ENCODE measurements around the gene SMYD3.

SMYD3 gene

GRCh38 chr1:246265481-246265880 lies 241.6 kb downstream of the SMYD3 start:
- DNase-seq = no peak

DNA sequence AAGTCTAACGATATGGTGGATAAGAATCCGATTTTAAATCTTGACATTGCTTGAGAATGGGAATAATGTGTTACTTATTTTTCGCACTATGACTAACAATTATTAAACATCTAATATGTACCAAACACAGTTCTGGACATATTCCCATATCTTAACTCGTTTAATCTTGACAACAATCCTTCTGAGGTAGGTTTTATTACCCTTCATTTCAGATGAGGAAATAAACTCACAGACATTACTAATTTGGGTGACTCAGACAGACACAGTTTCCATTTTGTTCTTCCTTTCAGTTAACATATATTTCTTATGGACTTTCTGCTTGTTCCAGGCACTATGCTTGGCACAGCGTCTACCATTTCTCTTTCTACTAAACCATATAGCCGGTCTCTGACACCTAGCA lies 244.8 kb downstream of the SMYD3 start:
- no peak for DNase-seq

DNA sequence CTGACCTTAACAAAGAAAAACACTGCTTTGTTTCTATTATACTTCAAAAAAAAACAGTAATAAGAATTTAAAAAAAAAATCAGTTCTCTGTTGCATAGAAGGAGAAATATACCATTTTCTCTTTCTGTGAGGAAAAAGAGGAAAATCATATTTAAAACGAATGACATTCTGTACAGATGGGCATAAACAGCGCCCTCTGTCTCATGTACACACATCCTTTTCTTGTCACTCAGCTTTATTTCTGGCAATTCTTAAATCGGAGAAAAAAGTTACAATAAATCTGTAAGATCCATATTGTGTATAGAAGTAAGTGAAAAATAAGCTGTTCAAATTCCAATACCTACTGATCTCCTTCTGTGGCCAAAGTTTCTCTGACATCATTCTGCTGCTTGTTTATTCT lies 245.4 kb downstream of the SMYD3 start:
- no peak for DNase-seq

DNA sequence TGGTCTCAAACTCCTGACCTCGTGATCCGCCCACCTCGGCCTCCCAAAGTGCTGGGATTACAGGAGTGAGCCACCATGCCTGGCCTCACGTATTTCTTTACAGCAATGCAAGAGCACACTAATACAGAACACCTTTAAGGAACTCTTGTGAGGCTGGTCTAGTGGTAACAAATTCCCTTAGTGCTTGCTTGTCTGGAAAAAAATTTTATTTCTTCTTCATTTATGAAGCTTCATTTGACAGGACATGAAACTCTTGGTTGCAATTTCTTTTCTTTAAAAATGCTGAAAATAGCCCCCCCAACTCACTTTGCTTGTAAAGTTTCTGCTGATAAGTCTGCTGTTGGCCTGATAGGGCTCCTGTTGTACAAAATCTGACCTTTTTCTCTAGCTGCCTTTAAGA lies 248.8 kb downstream of the SMYD3 start:
- no peak for DNase-seq

GRCh38 chr1:246255773-246256172 lies 251.3 kb downstream of the SMYD3 start:
- no peak for DNase-seq

GRCh38 chr1:246254854-246255253 lies 252.2 kb downstream of the SMYD3 start:
- DNase-seq = no peak

DNA sequence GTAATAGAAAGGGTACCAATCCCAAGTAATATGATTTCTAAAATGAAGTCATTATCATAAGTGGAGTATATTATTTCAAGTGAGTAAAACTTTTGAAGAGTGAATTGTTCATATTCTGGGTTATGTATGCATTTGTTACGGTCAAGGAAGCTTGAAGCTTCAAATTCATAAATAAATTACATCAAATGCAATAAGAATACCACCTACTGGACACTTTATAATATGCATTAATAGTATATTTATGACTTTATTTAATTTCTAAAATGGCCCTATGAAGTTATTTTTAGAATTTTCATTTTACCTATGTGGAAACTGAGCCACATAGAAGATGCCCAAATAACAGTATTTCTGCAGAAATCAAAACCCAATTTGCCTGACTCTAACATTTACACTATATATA lies 260.6 kb downstream of the SMYD3 start:
- DNase-seq = no peak

GRCh38 chr1:246245541-246245940 lies 261.5 kb downstream of the SMYD3 start:
- DNase-seq = no peak

GRCh38 chr1:246232126-246232525 lies 275.0 kb downstream of the SMYD3 start:
- DNase-seq = no peak

DNA sequence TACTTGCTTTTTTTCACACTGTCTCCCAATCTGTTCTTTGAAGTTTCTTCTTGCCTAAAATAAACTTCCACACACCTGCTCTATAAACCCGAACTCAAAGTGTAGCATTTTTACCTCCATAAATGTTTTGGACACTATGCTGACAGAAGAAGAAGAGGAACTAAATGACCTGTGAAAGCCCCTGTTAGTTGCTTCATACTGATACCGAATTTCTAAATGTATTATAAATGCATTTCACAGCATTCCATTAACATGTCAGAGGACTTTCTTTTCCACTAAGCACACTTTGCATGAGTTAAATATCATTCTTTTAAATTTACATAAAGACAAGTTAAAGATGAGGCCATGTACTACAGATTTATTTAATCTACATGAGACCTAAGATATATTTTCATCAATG lies 281.0 kb downstream of the SMYD3 start:
- no peak for DNase-seq

- no peak for DNase-seq
These were observed 285.4 kb downstream of the SMYD3 start for GRCh38 chr1:246221485-246222255.

- no peak for DNase-seq
These were observed 286.5 kb downstream of the SMYD3 start for GRCh38 chr1:246220495-246221065.

DNA sequence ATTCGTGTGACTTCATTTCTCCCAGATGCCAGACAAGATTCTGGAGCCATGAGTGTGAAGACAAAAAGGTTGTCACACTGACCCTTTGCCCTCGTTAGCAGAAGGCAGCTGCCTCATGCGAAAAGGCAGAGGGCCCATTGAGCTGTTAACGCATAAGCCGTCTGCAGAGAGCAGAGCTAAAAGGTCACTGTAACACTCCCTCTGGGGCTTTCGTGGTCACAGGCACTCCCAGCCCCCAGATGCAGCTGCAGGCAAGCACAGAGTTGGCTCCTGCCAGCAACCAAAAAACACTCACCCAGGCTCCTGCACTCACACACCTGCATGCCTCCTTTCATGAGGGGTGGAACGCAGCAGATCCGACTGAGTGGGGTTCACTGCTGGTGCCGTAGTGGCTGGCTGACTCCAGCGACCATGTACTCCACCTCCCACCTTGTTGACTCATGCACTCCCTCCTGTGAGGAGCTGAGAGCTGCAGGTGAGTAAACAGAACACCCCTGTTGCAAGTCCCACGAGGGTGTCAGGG lies 287.5 kb downstream of the SMYD3 start:
- DNase-seq = no peak

DNA sequence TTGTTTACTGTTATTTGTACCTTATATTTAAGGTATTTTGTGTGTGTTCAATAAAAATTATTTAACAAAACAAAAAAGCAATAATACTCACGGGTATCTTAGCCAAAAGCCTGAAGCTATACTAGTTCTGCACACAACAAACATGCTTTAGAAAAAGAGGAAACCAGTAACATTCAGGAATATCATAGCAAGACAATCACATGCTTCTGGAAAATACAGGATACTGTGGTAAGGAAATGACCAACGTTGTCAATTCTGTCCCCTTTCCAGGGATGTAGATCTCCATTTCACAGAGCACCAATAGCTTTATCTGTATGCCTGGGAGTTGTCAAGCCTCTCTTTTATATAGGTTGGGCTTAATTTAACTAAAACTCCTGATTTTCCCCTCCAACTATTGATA lies 288.4 kb downstream of the SMYD3 start:
- DNase-seq = no peak

- DNase-seq = no peak
These were observed 290.2 kb downstream of the SMYD3 start for GRCh38 chr1:246216906-246217305.

- no peak for DNase-seq
These were observed 291.6 kb downstream of the SMYD3 start for GRCh38 chr1:246215510-246215903.

DNA sequence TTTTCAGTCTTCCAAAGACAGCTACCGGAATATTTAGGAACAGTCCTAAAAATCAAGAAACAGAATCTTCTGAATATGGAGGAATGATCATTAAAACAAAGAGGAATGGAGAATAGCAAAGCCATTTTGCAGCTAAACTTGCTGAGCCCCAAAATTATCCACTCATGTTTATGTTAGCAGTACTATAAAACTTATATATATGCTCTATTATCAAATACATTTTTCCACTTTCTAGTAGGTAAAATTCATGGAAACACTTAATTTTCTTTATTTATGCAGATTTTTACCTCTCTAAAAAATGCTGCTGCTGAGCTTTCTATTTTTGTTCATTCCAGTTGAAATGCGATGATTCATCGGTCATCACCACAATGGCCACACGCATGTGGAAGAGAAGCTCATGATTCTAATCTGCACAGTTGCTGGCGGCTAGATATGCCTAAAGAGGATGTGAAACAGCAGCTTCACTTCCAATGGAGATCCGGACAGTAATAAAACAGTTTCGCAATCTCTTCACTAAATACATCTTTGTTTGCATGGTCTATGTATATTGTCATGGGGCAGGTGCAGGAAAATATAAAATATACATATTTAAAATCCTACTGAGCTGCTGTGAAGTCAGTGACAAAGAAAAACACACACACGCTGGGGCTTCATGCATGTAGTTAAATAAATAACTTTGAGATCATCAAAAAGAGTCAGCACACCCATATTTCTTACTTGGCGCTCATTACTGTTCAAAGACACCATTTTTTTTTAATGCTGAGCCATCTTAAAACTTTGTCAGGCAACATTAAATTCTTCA lies 292.2 kb downstream of the SMYD3 start:
- peak; percentile 62 for DNase-seq

DNA sequence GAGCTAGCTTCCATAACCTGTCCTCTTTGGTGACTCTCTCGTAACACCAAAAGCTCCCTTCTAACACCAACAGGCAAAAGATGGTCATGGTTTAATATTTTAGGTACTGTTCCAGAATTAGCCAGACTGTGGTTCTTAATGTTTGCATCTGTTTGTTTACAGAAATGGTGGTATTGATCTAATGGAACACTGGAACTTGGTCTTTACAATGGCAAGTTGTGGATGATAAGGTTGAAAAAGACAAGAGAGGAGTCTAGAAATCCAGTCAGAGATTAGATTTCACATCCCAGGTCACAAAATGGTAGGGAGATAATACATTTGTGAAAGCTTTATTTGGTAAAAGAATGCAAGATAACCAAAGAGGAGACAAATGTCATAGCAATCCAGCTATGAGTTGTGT lies 293.1 kb downstream of the SMYD3 start:
- DNase-seq = no peak

DNA sequence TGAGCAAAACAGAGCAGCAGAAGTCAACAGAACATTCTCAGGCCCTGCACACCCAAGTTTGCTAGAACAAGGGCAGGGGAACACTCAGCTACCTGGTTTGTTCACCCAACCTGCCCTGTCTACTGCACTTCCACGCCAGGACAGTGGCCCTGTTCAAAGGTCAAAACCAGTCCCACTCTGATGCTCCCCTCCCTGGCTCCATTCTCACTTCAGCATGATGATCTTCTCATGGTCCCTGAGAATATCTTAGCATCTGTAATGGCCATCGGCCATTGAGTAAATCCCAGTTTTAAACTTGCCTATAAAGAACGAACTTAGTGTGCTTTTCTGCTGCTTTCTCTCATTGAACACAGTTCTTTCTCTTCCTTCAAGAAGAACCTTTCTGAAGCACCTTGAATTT lies 293.6 kb downstream of the SMYD3 start:
- no peak for DNase-seq

DNA sequence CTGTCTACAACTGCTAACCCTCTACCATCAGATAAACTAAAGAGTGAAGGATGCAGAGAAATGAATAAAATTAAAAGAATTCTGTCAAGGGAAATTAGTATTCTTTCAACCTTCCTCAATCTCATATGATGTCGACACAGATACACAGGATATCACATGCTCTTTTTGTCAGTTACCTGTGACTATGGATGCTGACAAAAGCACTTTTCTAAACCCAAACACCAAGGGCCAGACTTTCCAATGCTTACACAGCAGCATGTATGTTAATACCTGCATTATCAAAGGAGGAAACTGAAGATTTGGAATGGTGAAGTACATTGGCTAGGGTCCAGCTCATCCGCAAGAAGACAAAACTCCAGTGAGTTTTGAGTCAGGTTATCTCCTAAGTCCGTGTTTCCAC lies 294.0 kb downstream of the SMYD3 start:
- no peak for DNase-seq

DNA sequence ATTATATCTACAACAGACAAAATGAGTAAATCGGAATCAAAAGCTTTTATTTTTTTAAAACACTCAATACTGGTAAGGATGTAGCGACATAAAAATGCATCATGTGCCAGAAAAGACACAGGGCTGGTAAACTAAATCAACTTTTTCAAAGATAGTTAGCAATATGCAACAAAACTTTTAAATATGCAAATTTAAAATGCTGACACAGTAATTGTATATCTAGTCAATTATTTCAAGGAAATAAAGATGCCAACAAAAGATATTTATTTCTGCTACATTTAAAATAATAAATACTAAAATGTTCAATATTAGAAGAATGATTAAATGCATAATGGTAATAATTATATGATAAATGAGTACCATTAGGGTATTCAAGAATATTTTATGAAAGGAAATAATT lies 295.1 kb downstream of the SMYD3 start:
- DNase-seq = no peak

DNA sequence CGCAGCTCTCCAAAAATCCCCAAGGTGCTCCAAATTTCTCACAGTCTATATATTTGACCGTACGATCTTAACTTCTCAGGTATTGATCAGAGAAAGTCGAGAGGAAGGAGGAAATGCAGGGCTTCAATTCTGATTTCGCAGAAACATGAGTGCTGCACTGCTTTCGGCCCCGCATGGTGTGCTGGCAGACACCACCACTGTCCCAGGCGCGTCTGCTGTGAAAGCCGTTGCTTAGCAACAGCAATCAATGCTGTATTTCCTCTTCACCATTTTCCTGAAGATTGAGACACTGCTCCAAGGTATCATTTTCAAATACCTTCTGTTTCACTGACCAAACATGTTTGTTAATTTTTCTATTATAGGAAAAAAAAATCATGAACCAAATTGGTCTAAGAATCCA lies 296.3 kb downstream of the SMYD3 start:
- no peak for DNase-seq

DNA sequence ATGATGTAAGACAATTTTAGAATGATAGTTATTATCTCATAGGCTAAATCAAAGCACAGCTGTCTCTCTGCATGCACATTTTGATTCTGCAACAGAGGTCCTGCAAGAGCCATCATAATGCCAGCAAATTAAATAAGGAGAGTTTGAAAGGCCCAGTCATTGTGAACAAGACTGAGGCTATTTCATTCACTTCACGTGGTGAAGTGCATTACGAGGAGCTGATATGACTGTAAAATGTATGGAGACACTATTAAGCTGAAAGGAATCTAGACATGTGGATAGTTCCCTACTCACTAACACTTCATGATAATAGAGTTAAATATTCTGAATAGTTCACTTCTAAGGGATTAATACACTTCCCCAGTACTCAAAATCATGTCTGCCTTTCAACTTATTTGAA lies 299.0 kb downstream of the SMYD3 start:
- DNase-seq = no peak

GRCh38 chr1:246203180-246203579 lies 303.9 kb downstream of the SMYD3 start:
- DNase-seq = no peak

All from T1000 (cell line).